Cardiac septum (tissue), 1 donor: ENCODE results near the gene PP2D1. TPM values are rescaled to one million over a fixed set of nuclear protein-coding genes. Genes with fewer than 3 reads are reported as not detected.
"Not testable (repeated sequence)": the region's sequence is repeated elsewhere in the genome, so short reads cannot be mapped to it uniquely, and the experiment has no call there.

Experiments
- DNase-seq: peaks from one replicate; pipeline ENCODE4 v3.0.0-alpha.2; 2020; ENCODE audit warnings: low spot score
- intact Hi-C: fragments of 100-400 bp; cut with DNase I; formaldehyde crosslinking; loops from one replicate; pipeline ENCODE4 v1.14.0; 2022
- total RNA-seq: library from RNA; stranded (reverse); fragmentation: NEBNext Ultra II Directional; extraction: Animal tissue kit (Norgen Biotek cat#: 25700); gene quantifications from one replicate; pipeline ENCODE4 v1.2.1, GENCODE V29; 2021
- donor health status: DM: no; HTN: no; CAD: no.

PP2D1 gene
- total RNA-seq, 1 donor from 2014 or later = not detected

GRCh38 chr3:19997502-19997901 is 14.6 kb downstream of the PP2D1 start:
- intact Hi-C loops = no loop called here
- DNase-seq = no peak

GRCh38 chr3:19994796-19995195 is 17.3 kb downstream of the PP2D1 start:
- intact Hi-C loops = no loop called here
- DNase-seq = no peak

- DNase-seq, intact Hi-C loops: not testable (repeated sequence)
These were observed 23.2 kb downstream of the PP2D1 start for GRCh38 chr3:19988904-19989303.

- no peak for DNase-seq
- intact Hi-C loops = no loop called here
These were observed 40.0 kb downstream of the PP2D1 start for GRCh38 chr3:19972054-19972453.

GRCh38 chr3:19970327-19970726 is 41.7 kb downstream of the PP2D1 start:
- intact Hi-C loops = no loop called here
- DNase-seq = no peak

- intact Hi-C loops = no loop called here
- DNase-seq = no peak
These were observed 44.3 kb downstream of the PP2D1 start for GRCh38 chr3:19967812-19968211.

- DNase-seq = no peak
- intact Hi-C loops = no loop called here
These were observed 44.9 kb downstream of the PP2D1 start for GRCh38 chr3:19967208-19967607.

GRCh38 chr3:19961960-19962359 is 50.1 kb downstream of the PP2D1 start:
- DNase-seq = no peak

GRCh38 chr3:19960696-19961095 is 51.4 kb downstream of the PP2D1 start:
- DNase-seq = no peak
- intact Hi-C loops = no loop called here

More at GRCh38 chr3:19961960-19962359, 50.1 kb downstream of the PP2D1 start:
- intact Hi-C loops = no loop called here

- intact Hi-C loops = no loop called here
- DNase-seq = no peak
These were observed 52.6 kb downstream of the PP2D1 start for GRCh38 chr3:19959505-19959904.

- DNase-seq, intact Hi-C loops: not testable (repeated sequence)
These were observed 54.7 kb downstream of the PP2D1 start for GRCh38 chr3:19957354-19957753.

- DNase-seq = no peak
- intact Hi-C loops = no loop called here
These were observed 57.4 kb downstream of the PP2D1 start for GRCh38 chr3:19954676-19955075.

- no peak for DNase-seq
- intact Hi-C loops = no loop called here
These were observed 61.7 kb downstream of the PP2D1 start for GRCh38 chr3:19950316-19950715.

GRCh38 chr3:19948226-19948591 is 63.9 kb downstream of the PP2D1 start:
- DNase-seq = no peak
- intact Hi-C loops = loop anchor here (5.0 kb wide), 1 partner anchor 61 kb away; no protein-coding TSS in a partner anchor

- DNase-seq = no peak
- intact Hi-C loops = loop anchor here (1.0 to 5.0 kb wide), 3 partner anchors 60 to 239 kb away; partner anchors contain the start of genes KAT2B and SGO1
These were observed 64.4 kb downstream of the PP2D1 start for GRCh38 chr3:19947549-19948225.

- DNase-seq = peak; percentile 99
- intact Hi-C loops = loop anchor here (1.0 to 5.0 kb wide), 3 partner anchors 60 to 239 kb away; partner anchors contain the start of genes KAT2B and SGO1
These were observed 65.1 kb downstream of the PP2D1 start, which contains the start of gene RAB5A for GRCh38 chr3:19946832-19947548. RAB5A (plus strand) TSS chr3:19947097; CDS start chr3:19950899, 3,802 bp downstream.

GRCh38 chr3:19945969-19946831 is 65.9 kb downstream of the PP2D1 start:
- DNase-seq = no peak
- intact Hi-C loops = loop anchor here (5.0 kb wide), 1 partner anchor 59 kb away; no protein-coding TSS in a partner anchor

GRCh38 chr3:19945534-19945933 is 66.5 kb downstream of the PP2D1 start:
- DNase-seq = no peak
- intact Hi-C loops = loop anchor here (5.0 kb wide), 1 partner anchor 58 kb away; no protein-coding TSS in a partner anchor

GRCh38 chr3:19940643-19941042 is 71.4 kb downstream of the PP2D1 start:
- DNase-seq = no peak
- intact Hi-C loops = no loop called here

- DNase-seq = no peak
- intact Hi-C loops = no loop called here
These were observed 73.8 kb downstream of the PP2D1 start for GRCh38 chr3:19938295-19938627.
